Keratinocyte (primary cell): ENCODE measurements around the gene MTHFR.

ENCODE experiments used
- CTCF ChIP-seq, 3 experiments: IDR thresholded peaks in 1 of 3; conservative IDR thresholded peaks in 1 of 3; optimal IDR thresholded peaks in 1 of 3; 2 replicates in 2 of 3; 3 replicates in 1 of 3; pipeline versions ENCODE3 to v1.5.1; 2011; ENCODE audit warnings: low read length in 3 of 3, mild to moderate bottlenecking in 3 of 3, moderate library complexity in 2 of 3, control low read depth in 1 of 3, inconsistent platforms in 1 of 3; ENCODE audit not compliant: insufficient read depth in 2 of 3; ENCODE audit errors: extremely low read depth in 1 of 3
- EZH2 ChIP-seq: IDR thresholded peaks from one replicate; pipeline ENCODE4 v1.6.1; 2012; ENCODE audit warnings: inconsistent platforms, mild to moderate bottlenecking, low read length, moderate library complexity

DNA sequence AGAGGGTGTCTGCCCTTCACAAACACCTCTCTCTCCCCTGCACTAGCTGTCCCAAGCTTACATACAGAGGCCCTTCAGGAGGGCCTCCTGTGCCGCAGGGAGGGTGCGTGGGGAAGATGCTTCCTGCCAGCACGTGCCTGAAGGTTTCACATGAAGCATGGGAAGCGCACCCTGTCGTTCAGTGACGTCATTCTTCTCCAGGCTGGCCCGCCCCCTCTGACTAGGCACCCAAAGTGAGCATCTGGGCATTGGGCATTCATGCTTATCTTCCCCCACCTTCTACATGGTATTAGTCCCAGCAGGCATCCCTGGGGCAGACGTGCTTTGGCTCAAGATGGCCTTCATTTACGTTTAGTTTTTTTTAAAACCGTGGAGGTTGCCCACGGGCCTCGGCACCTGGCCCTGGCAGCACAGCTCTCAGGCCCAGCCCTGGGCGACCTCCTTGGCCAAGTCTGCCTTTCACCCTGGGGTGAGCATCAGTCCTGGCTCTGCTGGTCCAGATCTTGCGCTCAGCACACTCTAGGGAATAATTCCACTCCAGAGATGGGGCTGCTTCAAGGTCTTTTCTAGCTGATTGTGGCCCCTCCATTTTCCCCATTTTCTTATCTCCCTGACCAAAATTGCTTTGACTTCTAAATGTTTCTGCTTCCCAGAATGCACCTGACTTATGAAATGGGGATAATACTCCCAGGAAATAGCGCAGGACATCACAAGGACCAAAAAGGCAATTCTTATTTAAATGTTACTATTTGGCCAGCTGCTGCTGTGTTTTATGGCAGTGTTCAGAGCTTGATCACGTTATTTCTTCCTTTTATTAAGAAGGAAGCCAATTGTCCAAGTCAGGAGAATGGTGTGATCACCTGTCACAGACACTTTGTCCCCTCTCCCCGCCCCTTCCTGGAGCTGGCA lies 35.7 kb upstream of the MTHFR start:
- TF ChIP-seq CTCF (optimal IDR thresholded peaks at IDR 0.05 in 1 of 3, IDR thresholded peaks at IDR 0.05 in 1 of 3, conservative IDR thresholded peaks at IDR 0.05 in 1 of 3; ENCODE audit: extremely low read depth in 1 of 3, insufficient read depth in 2 of 3, low read length in 3 of 3) (no peak), EZH2 (no peak)
